Parathyroid adenoma (tissue), 2 donors: ENCODE results near the gene C19orf81.
A peak's percentile ranks its signal among the peaks of the same experiment; 100 is the strongest.

Experiments used
- H2AFZ ChIP-seq: fragments of 300-600 bp; sonication (generic); one replicate; pipeline ENCODE4 v1.7.0; 2017; ENCODE audit warnings: antibody characterized with exemption, mild to moderate bottlenecking
- H3K27ac ChIP-seq: fragments of 300-600 bp; sonication (generic); one replicate; pipeline ENCODE4 v1.7.0; 2017
- H3K27me3 ChIP-seq: fragments of 300-600 bp; sonication (generic); one replicate; pipeline ENCODE4 v1.7.0; 2017; ENCODE audit warnings: low read length; ENCODE audit not compliant: control insufficient read depth, insufficient read depth
- H3K36me3 ChIP-seq: fragments of 300-600 bp; sonication (generic); one replicate; pipeline ENCODE4 v1.7.0; 2017; ENCODE audit warnings: low read length; ENCODE audit not compliant: control insufficient read depth, insufficient read depth
- H3K4me1 ChIP-seq: fragments of 300-600 bp; sonication (generic); one replicate; pipeline ENCODE4 v1.7.0; 2017; ENCODE audit warnings: control low read depth
- H3K4me2 ChIP-seq: fragments of 300-600 bp; sonication (generic); one replicate; pipeline ENCODE4 v1.7.0; 2017; ENCODE audit warnings: low read length
- H3K4me3 ChIP-seq: fragments of 300-600 bp; sonication (generic); one replicate; pipeline ENCODE4 v1.7.0; 2017; ENCODE audit warnings: low read depth, low read length
- H3K79me2 ChIP-seq: fragments of 300-600 bp; sonication (generic); one replicate; pipeline ENCODE4 v1.7.0; 2017; ENCODE audit warnings: control low read depth
- H3K9ac ChIP-seq: fragments of 300-600 bp; sonication (generic); one replicate; pipeline ENCODE4 v1.7.0; 2017; ENCODE audit warnings: mild to moderate bottlenecking
- H3K9me3 ChIP-seq: fragments of 300-600 bp; sonication (generic); one replicate; pipeline ENCODE4 v1.7.0; 2017; ENCODE audit warnings: low read length; ENCODE audit not compliant: control insufficient read depth
- CTCF ChIP-seq: fragments of 300-600 bp; sonication (generic); IDR thresholded peaks from one replicate; pipeline ENCODE4 v1.7.0; 2017; ENCODE audit warnings: antibody characterized with exemption, mild to moderate bottlenecking
- donor health status: primary hyperparathyroidism.

Gene C19orf81

GRCh38 chr19:50658441-50659317 lies 9.4 kb downstream of the C19orf81 start:
- peak overlapping the region; percentile 98 for H3K9ac ChIP-seq

GRCh38 chr19:50659318-50660087 lies 10.3 kb downstream of the C19orf81 start:
- TF ChIP-seq CTCF = no peak
- no peak overlapping the region for H3K9ac ChIP-seq
- no peaks in the 10 kb centered on the region for H3K9me3 ChIP-seq
- H3K4me3 ChIP-seq = peak overlapping the region; percentile 91
- peak overlapping the region; percentile 77 for H3K4me2 ChIP-seq
- no peak overlapping the region for H2AFZ ChIP-seq
- no peaks in the 10 kb centered on the region for H3K27me3 ChIP-seq
- no peaks in the 10 kb centered on the region for H3K4me1 ChIP-seq
- no peak overlapping the region for H3K27ac ChIP-seq
- H3K79me2 ChIP-seq = no peaks in the 10 kb centered on the region
- H3K36me3 ChIP-seq = no peaks in the 10 kb centered on the region

More at GRCh38 chr19:50658441-50659317, 9.4 kb downstream of the C19orf81 start:
- Histone ChIP-seq H3K27ac (peak overlapping the region; percentile 99), H3K9me3 (no peaks in the 10 kb centered on the region), H2AFZ (peak overlapping the region; percentile 95), H3K4me1 (no peaks in the 10 kb centered on the region), H3K36me3 (no peaks in the 10 kb centered on the region), H3K4me2 (peak overlapping the region; percentile 77), H3K79me2 (no peaks in the 10 kb centered on the region), H3K27me3 (no peaks in the 10 kb centered on the region), H3K4me3 (peak overlapping the region; percentile 91)
- peak; percentile 45 for TF ChIP-seq CTCF

- Histone ChIP-seq H3K36me3 (no peaks in the 10 kb centered on the region), H3K79me2 (no peaks in the 10 kb centered on the region), H3K27ac (no peak overlapping the region), H3K4me3 (no peak overlapping the region), H2AFZ (no peak overlapping the region), H3K27me3 (no peaks in the 10 kb centered on the region), H3K4me2 (no peak overlapping the region), H3K4me1 (no peaks in the 10 kb centered on the region), H3K9ac (no peak overlapping the region), H3K9me3 (no peaks in the 10 kb centered on the region)
- no peak for TF ChIP-seq CTCF
Observed at GRCh38 chr19:50660088-50660366, 10.8 kb downstream of the C19orf81 start.

- Histone ChIP-seq H3K4me2 (no peak overlapping the region), H3K27me3 (no peaks in the 10 kb centered on the region), H3K4me1 (no peaks in the 10 kb centered on the region), H2AFZ (no peak overlapping the region), H3K9ac (no peak overlapping the region), H3K79me2 (no peaks in the 10 kb centered on the region), H3K9me3 (no peaks in the 10 kb centered on the region), H3K27ac (no peak overlapping the region), H3K4me3 (no peak overlapping the region), H3K36me3 (no peaks in the 10 kb centered on the region)
- no peak for TF ChIP-seq CTCF
Observed at GRCh38 chr19:50661023-50661422, 11.8 kb downstream of the C19orf81 start.
